SK-N-SH treated with all-trans-retinoic acid at 6 μM for 48 hours (cell line): Measurements from ENCODE around the gene PLEKHB1.

Source experiments
- GLIS3 ChIP-seq: fragments of 250-450 bp; sonication (Bioruptor Pico); IDR thresholded peaks from 2 replicates; pipeline ENCODE4 v1.5.0; 2020; ENCODE audit warnings: mild to moderate bottlenecking, moderate library complexity
- OSR1 ChIP-seq: fragments of 250-450 bp; sonication (Bioruptor Pico); IDR thresholded peaks from 2 replicates; pipeline ENCODE4 v1.8.0; 2022; ENCODE audit warnings: moderate library complexity, mild to moderate bottlenecking, inconsistent platforms

DNA sequence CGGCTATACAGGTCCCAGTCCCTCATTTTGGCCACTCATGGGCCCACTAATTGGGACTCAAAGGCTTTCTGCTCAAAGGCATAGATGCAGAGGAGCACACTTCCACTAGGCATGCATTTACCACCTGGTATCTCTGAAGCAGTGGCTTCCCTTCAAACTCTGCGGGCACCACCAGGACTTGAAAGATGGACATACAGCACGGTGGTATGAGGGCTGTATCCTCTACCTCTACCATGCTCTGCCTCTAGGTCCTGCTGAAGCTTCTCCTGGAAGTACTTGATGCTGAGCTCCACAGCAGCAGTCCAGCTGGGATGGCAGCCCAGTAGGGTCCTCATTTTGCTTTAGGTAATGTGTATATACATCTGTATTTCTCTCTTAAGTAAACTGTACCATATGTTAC is 64.6 kb downstream of the PLEKHB1 start:
- TF ChIP-seq GLIS3 (CRISPR knock-in tag): no peak
- TF ChIP-seq OSR1: no peak
